Neural progenitor cell (in vitro differentiated cells): ENCODE results near the gene PANK3. TPM values are rescaled to one million over a fixed set of nuclear protein-coding genes. Genes with fewer than 3 reads are reported as not detected.
A peak's percentile ranks its signal among the peaks of the same experiment; 100 is the strongest.

Source experiments
- DNase-seq: peaks from one replicate; pipeline ENCODE4 v3.0.0-alpha.2; 2016; ENCODE audit warnings: low spot score
- H2AFZ ChIP-seq: fragments of 200-600 bp; sonication (generic); replicated peaks from 2 replicates; pipeline ENCODE4 v1.6.1; 2016; ENCODE audit warnings: antibody characterized with exemption
- H3F3A ChIP-seq: fragments of 200-600 bp; sonication (generic); 2 replicates; pipeline ENCODE4 v1.6.1; 2016; ENCODE audit warnings: antibody characterized with exemption, low read depth
- H3K27ac ChIP-seq: fragments of 200-600 bp; sonication (generic); 2 replicates; pipeline ENCODE4 v1.5.1; 2016; ENCODE audit warnings: mild to moderate bottlenecking
- H3K27me3 ChIP-seq: fragments of 200-600 bp; sonication (generic); 2 replicates; pipeline ENCODE4 v1.6.1; 2016; ENCODE audit warnings: mild to moderate bottlenecking, moderate library complexity
- H3K36me3 ChIP-seq: fragments of 200-600 bp; sonication (generic); 2 replicates; pipeline ENCODE4 v1.5.1; 2016
- H3K4me1 ChIP-seq: fragments of 200-600 bp; sonication (generic); 2 replicates; pipeline ENCODE4 v1.6.1; 2016; ENCODE audit warnings: mixed run types
- H3K4me2 ChIP-seq: fragments of 200-600 bp; sonication (generic); 2 replicates; pipeline ENCODE4 v1.6.1; 2016
- H3K4me3 ChIP-seq: fragments of 200-600 bp; sonication (generic); 2 replicates; pipeline ENCODE4 v1.5.1; 2016
- H3K79me2 ChIP-seq: fragments of 200-600 bp; sonication (generic); 2 replicates; pipeline ENCODE4 v1.6.1; 2016; ENCODE audit warnings: low read depth
- H3K9ac ChIP-seq: fragments of 200-600 bp; sonication (generic); 2 replicates; pipeline ENCODE4 v1.6.1; 2016
- H3K9me3 ChIP-seq: fragments of 200-600 bp; sonication (generic); 2 replicates; pipeline ENCODE4 v1.5.1; 2016; ENCODE audit warnings: low read depth
- H4K20me1 ChIP-seq: fragments of 200-600 bp; sonication (generic); 2 replicates; pipeline ENCODE4 v1.6.1; 2016; ENCODE audit warnings: low read depth
- H3K27ac Mint-ChIP-seq: 3 replicates; pipeline ENCODE4 v1.8.0; 2021; ENCODE audit warnings: mixed read lengths
- H3K27me3 Mint-ChIP-seq: 2 replicates; pipeline ENCODE4 v1.8.0; 2022; ENCODE audit warnings: low read depth, mild to moderate bottlenecking, inconsistent platforms, moderate library complexity, mixed read lengths; ENCODE audit not compliant: insufficient read depth
- H3K36me3 Mint-ChIP-seq: 3 replicates; pipeline ENCODE4 v1.8.0; 2021; ENCODE audit warnings: mixed read lengths
- H3K4me1 Mint-ChIP-seq: 3 replicates; pipeline ENCODE4 v1.8.0; 2021; ENCODE audit warnings: mixed read lengths
- H3K4me3 Mint-ChIP-seq: 3 replicates; pipeline ENCODE4 v1.8.0; 2021; ENCODE audit warnings: mild to moderate bottlenecking, moderate library complexity, mixed read lengths
- H3K9me3 Mint-ChIP-seq: 3 replicates; pipeline ENCODE4 v1.8.0; 2020; ENCODE audit warnings: mixed read lengths
- EZH2 ChIP-seq: fragments of 200-600 bp; sonication (generic); IDR thresholded peaks from 2 replicates; pipeline ENCODE4 v1.6.1; 2017; ENCODE audit warnings: antibody characterized with exemption, mild to moderate bottlenecking, moderate library complexity
- EZH2phosphoT487 ChIP-seq: fragments of 200-600 bp; sonication (generic); IDR thresholded peaks from 2 replicates; pipeline ENCODE4 v1.6.1; 2017; ENCODE audit warnings: antibody characterized with exemption
- total RNA-seq: library from RNA; depleted of rRNA; stranded (reverse); fragments of >200 nt; gene quantifications from 2 replicates; pipeline ENCODE4 v1.2.3, GENCODE V29; 2015; ENCODE audit warnings: low replicate concordance
- TF ChIP-seq, protein P1 (sequence below): fragments of 200-600 bp; sonication (generic); IDR thresholded peaks from 2 replicates; pipeline ENCODE4 v1.5.1; 2017; ENCODE audit warnings: antibody characterized with exemption, mild to moderate bottlenecking

PANK3 gene
- total RNA-seq, 1 donor from 2014 or later, result 117 TPM

DNA sequence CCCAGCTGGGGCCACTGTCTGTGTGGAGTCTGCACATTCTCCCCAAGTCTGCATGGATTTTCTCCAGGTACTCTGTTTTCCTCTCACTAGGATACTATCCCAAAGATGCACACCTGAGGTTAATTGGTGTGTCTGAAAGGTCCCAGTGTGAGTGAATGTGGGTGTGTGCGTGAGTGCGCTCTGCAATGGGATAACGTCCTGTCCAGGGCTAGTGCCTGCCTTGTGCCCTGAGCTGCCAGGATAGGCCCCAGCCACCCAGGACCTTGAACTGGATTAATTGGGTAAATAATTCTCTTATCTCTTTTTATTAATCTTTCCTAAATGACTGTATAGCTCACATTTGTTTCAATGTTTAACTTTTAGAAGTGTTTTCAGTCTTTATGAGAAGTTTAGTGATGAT, 11.5 kb upstream of the PANK3 start:
- peaks cover 8% of the 10 kb centered on the region for H3K27me3 Mint-ChIP-seq
- DNase-seq, result no peak

DNA sequence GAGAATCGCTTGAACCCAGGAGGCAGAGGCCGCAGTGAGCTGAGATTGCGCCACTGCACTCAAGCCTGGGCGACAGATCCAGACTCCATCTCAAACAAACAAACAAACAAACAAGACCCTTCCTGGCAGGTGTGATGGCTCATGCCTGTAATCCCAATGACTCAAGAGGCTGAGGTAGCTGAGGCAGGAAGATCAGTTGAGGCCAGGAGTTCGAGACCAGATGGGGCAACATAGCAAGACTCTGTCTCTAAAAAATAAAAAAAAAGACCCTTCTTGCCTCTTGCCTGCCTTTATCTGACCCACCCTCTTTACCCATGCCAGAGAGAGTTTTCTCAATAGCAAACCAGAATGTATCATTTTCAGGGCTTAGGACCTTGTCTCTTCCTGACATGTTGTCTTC, 8.8 kb upstream of the PANK3 start:
- H3K4me1 Mint-ChIP-seq, result peaks cover 4% of the 10 kb centered on the region
- no peak overlapping the region for H3K4me2 ChIP-seq
- H3K27ac Mint-ChIP-seq, result no peak overlapping the region
- H3F3A ChIP-seq, result no peaks in the 10 kb centered on the region
- no peaks in the 10 kb centered on the region for H3K36me3 ChIP-seq
- H3K36me3 Mint-ChIP-seq, result no peaks in the 10 kb centered on the region
- no peaks in the 10 kb centered on the region for H4K20me1 ChIP-seq
- no peaks in the 10 kb centered on the region for H3K9me3 ChIP-seq
- no peaks in the 10 kb centered on the region for H3K79me2 ChIP-seq
- peaks cover 6% of the 10 kb centered on the region for H3K4me1 ChIP-seq
- no peak overlapping the region for H3K4me3 ChIP-seq
- H3K27ac ChIP-seq, result no peak overlapping the region
- peaks cover 8% of the 10 kb centered on the region for H3K27me3 Mint-ChIP-seq
- H3K9me3 Mint-ChIP-seq, result no peaks in the 10 kb centered on the region
- no peak overlapping the region for H3K9ac ChIP-seq
- peak overlapping the region; percentile 19 for H2AFZ ChIP-seq
- no peak for TF ChIP-seq EZH2
- no peak for TF ChIP-seq EZH2phosphoT487
- TF ChIP-seq, protein P1, sequence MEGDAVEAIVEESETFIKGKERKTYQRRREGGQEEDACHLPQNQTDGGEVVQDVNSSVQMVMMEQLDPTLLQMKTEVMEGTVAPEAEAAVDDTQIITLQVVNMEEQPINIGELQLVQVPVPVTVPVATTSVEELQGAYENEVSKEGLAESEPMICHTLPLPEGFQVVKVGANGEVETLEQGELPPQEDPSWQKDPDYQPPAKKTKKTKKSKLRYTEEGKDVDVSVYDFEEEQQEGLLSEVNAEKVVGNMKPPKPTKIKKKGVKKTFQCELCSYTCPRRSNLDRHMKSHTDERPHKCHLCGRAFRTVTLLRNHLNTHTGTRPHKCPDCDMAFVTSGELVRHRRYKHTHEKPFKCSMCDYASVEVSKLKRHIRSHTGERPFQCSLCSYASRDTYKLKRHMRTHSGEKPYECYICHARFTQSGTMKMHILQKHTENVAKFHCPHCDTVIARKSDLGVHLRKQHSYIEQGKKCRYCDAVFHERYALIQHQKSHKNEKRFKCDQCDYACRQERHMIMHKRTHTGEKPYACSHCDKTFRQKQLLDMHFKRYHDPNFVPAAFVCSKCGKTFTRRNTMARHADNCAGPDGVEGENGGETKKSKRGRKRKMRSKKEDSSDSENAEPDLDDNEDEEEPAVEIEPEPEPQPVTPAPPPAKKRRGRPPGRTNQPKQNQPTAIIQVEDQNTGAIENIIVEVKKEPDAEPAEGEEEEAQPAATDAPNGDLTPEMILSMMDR, result no peak
- H3K4me3 Mint-ChIP-seq, result no peak overlapping the region
- DNase-seq, result no peak
- H3K27me3 ChIP-seq, result no peaks in the 10 kb centered on the region

More for the DNA sequence above, 11.5 kb upstream of the PANK3 start:
- no peaks in the 10 kb centered on the region for H3F3A ChIP-seq
- H3K9ac ChIP-seq, result no peak overlapping the region
- no peaks in the 10 kb centered on the region for H3K79me2 ChIP-seq
- H3K4me3 ChIP-seq, result no peak overlapping the region
- no peak overlapping the region for H3K4me2 ChIP-seq
- H3K27ac Mint-ChIP-seq, result no peak overlapping the region
- H2AFZ ChIP-seq, result no peak overlapping the region
- peaks cover 6% of the 10 kb centered on the region for H3K4me1 ChIP-seq
- H3K36me3 ChIP-seq, result no peaks in the 10 kb centered on the region
- no peaks in the 10 kb centered on the region for H4K20me1 ChIP-seq
- no peaks in the 10 kb centered on the region for H3K36me3 Mint-ChIP-seq
- H3K27me3 ChIP-seq, result peaks cover 4% of the 10 kb centered on the region
- H3K4me1 Mint-ChIP-seq, result peaks cover 4% of the 10 kb centered on the region
- no peak overlapping the region for H3K4me3 Mint-ChIP-seq
- H3K9me3 Mint-ChIP-seq, result peaks cover 2% of the 10 kb centered on the region
- H3K9me3 ChIP-seq, result no peaks in the 10 kb centered on the region
- no peak for TF ChIP-seq EZH2
- no peak for TF ChIP-seq EZH2phosphoT487
- TF ChIP-seq, protein P1, result no peak
- H3K27ac ChIP-seq, result no peak overlapping the region

DNA sequence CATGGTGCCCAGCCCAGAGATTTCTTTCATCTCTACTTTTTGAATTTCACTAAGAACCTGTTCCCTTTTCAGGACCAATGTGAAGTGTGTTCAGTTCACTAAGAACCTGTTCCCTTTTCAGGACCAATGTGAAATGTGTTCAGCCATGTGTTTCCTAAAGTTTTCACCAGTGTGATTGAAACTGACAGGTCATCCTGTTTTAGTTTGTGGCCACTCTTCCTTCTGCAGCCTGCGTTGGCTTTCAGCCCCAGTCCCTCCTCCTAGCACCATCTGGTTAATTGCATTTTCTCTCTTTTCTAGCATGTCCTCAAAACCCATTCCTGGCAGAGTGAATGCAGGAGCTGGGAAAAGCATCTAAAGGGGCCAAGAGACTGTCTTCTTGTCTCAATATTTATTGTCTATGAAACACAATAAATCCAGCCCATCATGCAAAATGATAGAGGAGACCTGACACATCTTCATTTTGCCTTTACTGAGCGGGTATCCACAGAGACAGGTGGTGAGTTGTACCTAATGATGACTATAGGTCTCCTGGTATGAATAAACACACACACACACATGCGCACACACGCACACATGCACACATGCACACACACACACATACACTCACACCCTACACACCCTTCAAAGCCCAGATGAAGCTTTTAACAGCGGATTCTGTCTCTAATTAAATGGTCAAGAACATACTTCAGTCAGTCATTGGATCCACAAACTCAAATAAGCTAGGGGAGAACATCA, 6.1 kb upstream of the PANK3 start:
- no peaks in the 10 kb centered on the region for H3K9me3 Mint-ChIP-seq
- no peak overlapping the region for H3K27ac Mint-ChIP-seq
- H3K27ac ChIP-seq, result no peak overlapping the region
- no peak overlapping the region for H3K4me3 Mint-ChIP-seq
- H2AFZ ChIP-seq, result no peak overlapping the region
- no peak overlapping the region for H3K9ac ChIP-seq
- H3K4me1 ChIP-seq, result peaks cover 9% of the 10 kb centered on the region
- DNase-seq, result no peak
- H3K36me3 Mint-ChIP-seq, result peaks cover 2% of the 10 kb centered on the region
- TF ChIP-seq EZH2, result no peak
- TF ChIP-seq, protein P1, result no peak
- no peak for TF ChIP-seq EZH2phosphoT487
- H4K20me1 ChIP-seq, result no peaks in the 10 kb centered on the region
- peaks cover 5% of the 10 kb centered on the region for H3K27me3 Mint-ChIP-seq
- no peak overlapping the region for H3K4me3 ChIP-seq
- no peaks in the 10 kb centered on the region for H3K79me2 ChIP-seq
- no peaks in the 10 kb centered on the region for H3K36me3 ChIP-seq
- H3K27me3 ChIP-seq, result no peaks in the 10 kb centered on the region
- peaks cover 8% of the 10 kb centered on the region for H3K4me1 Mint-ChIP-seq
- no peak overlapping the region for H3K4me2 ChIP-seq
- no peaks in the 10 kb centered on the region for H3K9me3 ChIP-seq
- peaks cover under 1% of the 10 kb centered on the region for H3F3A ChIP-seq
